T-helper 2 cell (primary cell): ENCODE results near the gene SOD3.

ENCODE experiments used
- DNase-seq, 5 experiments: peaks; one replicate each; pipeline versions ENCODE4 v3.0.0 to v3.0.0-alpha.2; 2012 to 2022

SOD3 gene

GRCh38 chr4:24845902-24846301, 50.5 kb downstream of the SOD3 start:
- no peak for DNase-seq

GRCh38 chr4:24846716-24847115, 51.3 kb downstream of the SOD3 start:
- no peak for DNase-seq

GRCh38 chr4:24849351-24849750, 54.0 kb downstream of the SOD3 start:
- no peak for DNase-seq

- DNase-seq: no peak
Observed at GRCh38 chr4:24849756-24850155, 54.4 kb downstream of the SOD3 start.
